ENCODE results near the gene TRPC4. TPM values are rescaled to one million over a fixed set of nuclear protein-coding genes. Genes with fewer than 3 reads are reported as not detected.

TRPC4 gene
- total and polyA plus RNA-seq, 2 donors (not counting 1 experiment from before 2014, with no cell fraction given), result not detected

- POLR2A ChIA-PET, result no interaction called here
- ATAC-seq (ENCODE audit: low read depth) (no peak), DNase-seq (no peak)
- H3K9me3 Mint-ChIP-seq (ENCODE audit: insufficient read depth), result no peaks in the 10 kb centered on the region
- H3K9ac ChIP-seq (ENCODE audit: low read length), result no peak overlapping the region
- H3K27me3 ChIP-seq (replicated peaks in 1 of 4; ENCODE audit: control extremely low read depth in 1 of 4, control insufficient read depth in 3 of 4, insufficient read depth in 4 of 4, low read length in 3 of 4), result no peaks in the 10 kb centered on the region
- H3K4me1 Mint-ChIP-seq, result no peaks in the 10 kb centered on the region
- no peak overlapping the region for H3K4me2 ChIP-seq (replicated peaks; ENCODE audit: low read depth, low read length, poor library complexity, severe bottlenecking)
- TF ChIP-seq CTCF (IDR thresholded peaks at IDR 0.05) (no peak), EZH2 (IDR thresholded peaks at IDR 0.05; ENCODE audit: borderline replicate concordance, insufficient read depth, low read depth, low read length, poor library complexity, severe bottlenecking) (no peak)
- H3K27me3 Mint-ChIP-seq, result no peaks in the 10 kb centered on the region
- no peaks in the 10 kb centered on the region for H3K36me3 ChIP-seq (replicated peaks in 1 of 2; ENCODE audit: control extremely low read depth in 1 of 2, control insufficient read depth in 1 of 2, extremely low read depth in 1 of 2, insufficient read depth in 2 of 2, low read length in 1 of 2)
- H2AFZ ChIP-seq (ENCODE audit: insufficient read depth, low read depth, low read length, poor library complexity, severe bottlenecking), result no peak overlapping the region
- no peaks in the 10 kb centered on the region for H3K79me2 ChIP-seq (ENCODE audit: control insufficient read depth, insufficient read depth, low read length)
- H3K27ac ChIP-seq (ENCODE audit: low read length in 2 of 2), result no peak overlapping the region
- no CpG with 5 or more reads among the region's 3 CpGs for WGBS (ENCODE audit: insufficient coverage)
- peaks cover 0 to 2% (median 0%) of the 10 kb centered on the region in 3 donors for H3K9me3 ChIP-seq (ENCODE audit: control extremely low read depth in 1 of 3, control insufficient read depth in 2 of 3, insufficient read depth in 1 of 3, low read length in 2 of 3)
- no peaks in the 10 kb centered on the region for H4K20me1 ChIP-seq (ENCODE audit: control insufficient read depth, insufficient read depth, low read length, poor library complexity, severe bottlenecking)
- intact Hi-C loops (cut with micrococcal nuclease), result no loop called here
- no peak overlapping the region for H3K4me3 ChIP-seq (ENCODE audit: control extremely low read depth in 1 of 5, extremely low read depth in 1 of 5, insufficient read depth in 1 of 5, low read depth in 2 of 5, low read length in 4 of 5)
- CTCF ChIA-PET, result no interaction called here
- no peak overlapping the region for H3K27ac Mint-ChIP-seq
- H3K4me1 ChIP-seq (ENCODE audit: control insufficient read depth in 2 of 2, insufficient read depth in 2 of 2, low read length in 2 of 2), result no peaks in the 10 kb centered on the region
- no peak overlapping the region for H3K4me3 Mint-ChIP-seq
Observed at GRCh38 chr13:37662624-37663023, 206.9 kb downstream of the TRPC4 start.

GRCh38 chr13:37657956-37658355, 211.6 kb downstream of the TRPC4 start:
- TF ChIP-seq CTCF (IDR thresholded peaks at IDR 0.05) (no peak), EZH2 (IDR thresholded peaks at IDR 0.05; ENCODE audit: borderline replicate concordance, insufficient read depth, low read depth, low read length, poor library complexity, severe bottlenecking) (no peak)
- ChIA-PET POLR2A (no interaction called here), CTCF (no interaction called here)
- no peak for ATAC-seq (ENCODE audit: low read depth)
- no CpG with 5 or more reads among the region's 1 CpG for WGBS (ENCODE audit: insufficient coverage)
- Histone ChIP-seq H3K79me2 (ENCODE audit: control insufficient read depth, insufficient read depth, low read length) (no peaks in the 10 kb centered on the region), H4K20me1 (ENCODE audit: control insufficient read depth, insufficient read depth, low read length, poor library complexity, severe bottlenecking) (no peaks in the 10 kb centered on the region), H3K27me3 (replicated peaks in 1 of 4; ENCODE audit: control extremely low read depth in 1 of 4, control insufficient read depth in 3 of 4, insufficient read depth in 4 of 4, low read length in 3 of 4) (no peaks in the 10 kb centered on the region), H3K4me2 (replicated peaks; ENCODE audit: low read depth, low read length, poor library complexity, severe bottlenecking) (no peak overlapping the region), H3K9me3 (ENCODE audit: control extremely low read depth in 1 of 3, control insufficient read depth in 2 of 3, insufficient read depth in 1 of 3, low read length in 2 of 3) (no peaks in the 10 kb centered on the region), H3K36me3 (replicated peaks in 1 of 2; ENCODE audit: control extremely low read depth in 1 of 2, control insufficient read depth in 1 of 2, extremely low read depth in 1 of 2, insufficient read depth in 2 of 2, low read length in 1 of 2) (no peaks in the 10 kb centered on the region), H3K9ac (ENCODE audit: low read length) (no peak overlapping the region), H2AFZ (ENCODE audit: insufficient read depth, low read depth, low read length, poor library complexity, severe bottlenecking) (no peak overlapping the region), H3K4me1 (ENCODE audit: control insufficient read depth in 2 of 2, insufficient read depth in 2 of 2, low read length in 2 of 2) (no peaks in the 10 kb centered on the region), H3K27ac (ENCODE audit: low read length in 2 of 2) (no peak overlapping the region), H3K4me3 (ENCODE audit: control extremely low read depth in 1 of 5, extremely low read depth in 1 of 5, insufficient read depth in 1 of 5, low read depth in 2 of 5, low read length in 4 of 5) (no peak overlapping the region)
- Mint-ChIP-seq H3K9me3 (ENCODE audit: insufficient read depth) (no peaks in the 10 kb centered on the region), H3K4me1 (no peaks in the 10 kb centered on the region), H3K27me3 (no peaks in the 10 kb centered on the region), H3K4me3 (no peak overlapping the region), H3K27ac (no peak overlapping the region)
- intact Hi-C loops (cut with micrococcal nuclease), result no loop called here
- no peak for DNase-seq
